SU-DHL-6 (cell line): Measurements from ENCODE around the gene LAMA1.

Experiments used
- H2AFZ ChIP-seq: fragments of 200-600 bp; sonication (generic); 2 replicates; pipeline ENCODE4 v1.6.1; 2014; ENCODE audit warnings: low read depth, mild to moderate bottlenecking, moderate library complexity, mixed read lengths, antibody characterized with exemption, low read length; ENCODE audit not compliant: severe bottlenecking
- H3F3A ChIP-seq: fragments of 200-600 bp; shearing (Covaris generic); 2 replicates; pipeline ENCODE4 v1.6.0; 2016; ENCODE audit warnings: antibody characterized with exemption, mild to moderate bottlenecking; ENCODE audit not compliant: insufficient read depth
- H3K27ac ChIP-seq: fragments of 200-600 bp; sonication (generic); 2 replicates; pipeline ENCODE4 v1.5.1; 2016; ENCODE audit warnings: low read depth, mild to moderate bottlenecking, low read length, moderate library complexity, mixed read lengths
- H3K27me3 ChIP-seq: fragments of 200-600 bp; sonication (generic), shearing (Covaris generic); 2 replicates; pipeline ENCODE4 v1.6.0; 2014; ENCODE audit warnings: mild to moderate bottlenecking, low read length
- H3K36me3 ChIP-seq: fragments of 200-600 bp; sonication (generic); 2 replicates; pipeline ENCODE4 v1.6.1; 2014; ENCODE audit warnings: mild to moderate bottlenecking, low read length, mixed read lengths
- H3K4me2 ChIP-seq: fragments of 300-600, 200-600 bp; shearing (Covaris generic), sonication (generic); 2 replicates; pipeline ENCODE4 v1.6.0; 2014; ENCODE audit warnings: low read length, low read depth, mild to moderate bottlenecking; ENCODE audit not compliant: poor library complexity, severe bottlenecking
- H3K4me3 ChIP-seq: fragments of 200-600 bp; sonication (generic); 2 replicates; pipeline ENCODE4 v1.5.1; 2014; ENCODE audit warnings: antibody characterized with exemption, low read length, mild to moderate bottlenecking, mixed read lengths; ENCODE audit not compliant: insufficient read depth, poor library complexity, severe bottlenecking
- H3K79me2 ChIP-seq: fragments of 200-600 bp; sonication (generic); 2 replicates; pipeline ENCODE4 v1.6.1; 2014; ENCODE audit warnings: mild to moderate bottlenecking, low read length, moderate library complexity; ENCODE audit not compliant: insufficient read depth
- H3K9ac ChIP-seq: fragments of 200-600 bp; sonication (generic); 2 replicates; pipeline ENCODE4 v1.7.0; 2014; ENCODE audit warnings: mild to moderate bottlenecking, low read length
- H3K9me2 ChIP-seq: fragments of 200-600 bp; sonication (generic); replicated peaks from 2 replicates; pipeline ENCODE4 v1.6.1; 2014; ENCODE audit warnings: low read length; ENCODE audit not compliant: insufficient read depth
- H3K9me3 ChIP-seq: fragments of 200-600 bp; sonication (generic); 2 replicates; pipeline ENCODE4 v1.6.1; 2014; ENCODE audit warnings: low read length, mixed read lengths; ENCODE audit not compliant: insufficient read depth
- H4K20me1 ChIP-seq: fragments of 200-600 bp; sonication (generic); 2 replicates; pipeline ENCODE4 v1.6.1; 2014; ENCODE audit warnings: low read depth, mild to moderate bottlenecking, antibody characterized with exemption, low read length, moderate library complexity, mixed read lengths
- CTCF ChIP-seq: fragments of 200-600 bp; sonication (generic); IDR thresholded peaks from one replicate; pipeline ENCODE4 v1.5.1; 2017; ENCODE audit warnings: antibody characterized with exemption, mild to moderate bottlenecking, low read length, moderate library complexity; ENCODE audit not compliant: insufficient read depth, poor library complexity, severe bottlenecking
- EZH2phosphoT487 ChIP-seq: fragments of 200-600 bp; sonication (generic), shearing (Covaris generic); conservative IDR thresholded peaks from 2 replicates; pipeline ENCODE4 v1.6.1; 2018; ENCODE audit warnings: mild to moderate bottlenecking, antibody characterized with exemption, low read length, moderate library complexity, mixed read lengths

LAMA1 gene

GRCh38 chr18:6929370-6930102, 188.1 kb downstream of the LAMA1 start:
- TF ChIP-seq CTCF, result no peak
- TF ChIP-seq EZH2phosphoT487, result no peak
- no peak overlapping the region for H3K4me2 ChIP-seq
- H3K9me2 ChIP-seq, result no peaks in the 10 kb centered on the region
- no peak overlapping the region for H3K4me3 ChIP-seq
- H4K20me1 ChIP-seq, result no peaks in the 10 kb centered on the region
- H3F3A ChIP-seq, result no peaks in the 10 kb centered on the region
- H3K9ac ChIP-seq, result no peak overlapping the region
- no peaks in the 10 kb centered on the region for H3K36me3 ChIP-seq
- H2AFZ ChIP-seq, result no peak overlapping the region
- no peaks in the 10 kb centered on the region for H3K27me3 ChIP-seq
- no peaks in the 10 kb centered on the region for H3K79me2 ChIP-seq
- H3K27ac ChIP-seq, result no peak overlapping the region
- no peaks in the 10 kb centered on the region for H3K9me3 ChIP-seq

- H3K9me2 ChIP-seq, result no peaks in the 10 kb centered on the region
- no peaks in the 10 kb centered on the region for H4K20me1 ChIP-seq
- no peak for TF ChIP-seq EZH2phosphoT487
- no peaks in the 10 kb centered on the region for H3K9me3 ChIP-seq
- no peak overlapping the region for H3K4me3 ChIP-seq
- no peak overlapping the region for H3K9ac ChIP-seq
- no peak overlapping the region for H3K27ac ChIP-seq
- H3F3A ChIP-seq, result no peaks in the 10 kb centered on the region
- H3K36me3 ChIP-seq, result no peaks in the 10 kb centered on the region
- H3K4me2 ChIP-seq, result no peak overlapping the region
- H3K79me2 ChIP-seq, result no peaks in the 10 kb centered on the region
- no peak overlapping the region for H2AFZ ChIP-seq
- H3K27me3 ChIP-seq, result no peaks in the 10 kb centered on the region
These were observed 189.2 kb downstream of the LAMA1 start for GRCh38 chr18:6928359-6928758.

GRCh38 chr18:6927153-6927552, 190.4 kb downstream of the LAMA1 start:
- Histone ChIP-seq H3K27ac (no peak overlapping the region), H3K9me3 (no peaks in the 10 kb centered on the region), H3K27me3 (no peaks in the 10 kb centered on the region), H3K4me3 (no peak overlapping the region), H2AFZ (no peak overlapping the region), H3K79me2 (no peaks in the 10 kb centered on the region), H3K9ac (no peak overlapping the region), H3K9me2 (no peaks in the 10 kb centered on the region), H3K4me2 (no peak overlapping the region), H3K36me3 (no peaks in the 10 kb centered on the region), H3F3A (no peaks in the 10 kb centered on the region), H4K20me1 (no peaks in the 10 kb centered on the region)
- no peak for TF ChIP-seq CTCF
- no peak for TF ChIP-seq EZH2phosphoT487

GRCh38 chr18:6923220-6923619, 194.4 kb downstream of the LAMA1 start:
- no peak for TF ChIP-seq CTCF
- TF ChIP-seq EZH2phosphoT487, result no peak
- H3K27ac ChIP-seq, result no peak overlapping the region
- no peak overlapping the region for H3K4me3 ChIP-seq
- no peaks in the 10 kb centered on the region for H3K9me2 ChIP-seq
- H3K27me3 ChIP-seq, result no peaks in the 10 kb centered on the region
- H2AFZ ChIP-seq, result no peak overlapping the region
- no peaks in the 10 kb centered on the region for H3K79me2 ChIP-seq
- H3F3A ChIP-seq, result no peaks in the 10 kb centered on the region
- no peak overlapping the region for H3K9ac ChIP-seq
- no peaks in the 10 kb centered on the region for H3K36me3 ChIP-seq
- H4K20me1 ChIP-seq, result no peaks in the 10 kb centered on the region
- no peaks in the 10 kb centered on the region for H3K9me3 ChIP-seq
- H3K4me2 ChIP-seq, result no peak overlapping the region
